Cardiac muscle cell (in vitro differentiated cells and primary cell): ENCODE measurements around the gene ACTG2. TPM values are rescaled to one million over a fixed set of nuclear protein-coding genes. Genes with fewer than 3 reads are reported as not detected.

ENCODE experiments used
- DNase-seq, 2 donors: peaks; one replicate each; pipeline versions ENCODE4 v3.0.0 to v3.0.0-alpha.2; 2010 to 2017; ENCODE audit warnings: low read depth in 1 of 2, low spot score in 1 of 2
- H3K27ac ChIP-seq: fragments of 200-600 bp; sonication (generic); 2 replicates; pipeline ENCODE4 v1.5.1; 2016
- H3K27me3 ChIP-seq: fragments of 200-600 bp; sonication (generic); 2 replicates; pipeline ENCODE4 v1.6.0; 2016; ENCODE audit warnings: control low read depth
- H3K36me3 ChIP-seq: fragments of 200-600 bp; sonication (generic); 2 replicates; pipeline ENCODE4 v1.5.1; 2016; ENCODE audit warnings: control low read depth
- H3K4me1 ChIP-seq: fragments of 200-600 bp; sonication (generic); 2 replicates; pipeline ENCODE4 v1.8.1; 2017; ENCODE audit warnings: low read depth, mild to moderate bottlenecking, mixed run types
- H3K4me3 ChIP-seq: fragments of 200-600 bp; sonication (generic); 2 replicates; pipeline ENCODE4 v1.5.1; 2016; ENCODE audit warnings: mild to moderate bottlenecking
- H3K9me3 ChIP-seq: fragments of 200-600 bp; sonication (generic); 2 replicates; pipeline ENCODE4 v1.5.1; 2017; ENCODE audit warnings: low read depth, mild to moderate bottlenecking, control low read depth
- polyA plus RNA-seq: library from polyadenylated mRNA; unstranded; fragments of >200 nt; fragmentation: Nextera tagmentation; extraction: Ambion mirVana; gene quantifications from 2 replicates; pipeline ENCODE4 v1.2.1, GENCODE V29; 2016
- total RNA-seq: library from RNA; depleted of rRNA; stranded (reverse); fragments of >200 nt; gene quantifications from 2 replicates; pipeline ENCODE4 v1.2.3, GENCODE V29; 2016
- TF ChIP-seq, protein P1 (sequence below): IDR thresholded peaks from 2 replicates; pipeline ENCODE4 v1.5.1; 2012; ENCODE audit warnings: low read depth, mild to moderate bottlenecking, low read length

Gene ACTG2
- total and polyA plus RNA-seq, 2 experiments from 2014 or later, result 0.42 to 6.9 TPM

DNA sequence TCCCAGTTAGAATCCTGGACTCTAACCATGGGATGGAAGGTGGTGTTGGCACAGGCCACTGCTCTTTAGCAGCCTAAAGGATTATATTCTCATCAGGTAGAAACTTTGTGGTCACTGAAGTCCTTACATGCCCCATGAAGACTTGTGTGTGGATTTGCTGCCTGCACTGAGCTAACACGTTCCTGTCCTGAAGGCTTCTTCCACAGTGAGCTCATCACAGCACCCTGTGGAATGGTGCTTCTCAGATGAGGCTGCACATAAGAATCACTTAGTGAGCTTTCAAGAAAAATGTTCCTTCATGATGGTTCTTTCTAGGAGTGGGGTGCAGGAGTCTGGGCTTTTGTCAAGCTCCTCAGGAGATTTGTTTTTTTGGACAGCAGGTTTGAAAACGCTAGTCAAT, 37.3 kb upstream of the ACTG2 start:
- no peak overlapping the region for H3K4me3 ChIP-seq
- H3K36me3 ChIP-seq, result peaks cover 52% of the 10 kb centered on the region
- no peaks in the 10 kb centered on the region for H3K4me1 ChIP-seq
- TF ChIP-seq, protein P1, sequence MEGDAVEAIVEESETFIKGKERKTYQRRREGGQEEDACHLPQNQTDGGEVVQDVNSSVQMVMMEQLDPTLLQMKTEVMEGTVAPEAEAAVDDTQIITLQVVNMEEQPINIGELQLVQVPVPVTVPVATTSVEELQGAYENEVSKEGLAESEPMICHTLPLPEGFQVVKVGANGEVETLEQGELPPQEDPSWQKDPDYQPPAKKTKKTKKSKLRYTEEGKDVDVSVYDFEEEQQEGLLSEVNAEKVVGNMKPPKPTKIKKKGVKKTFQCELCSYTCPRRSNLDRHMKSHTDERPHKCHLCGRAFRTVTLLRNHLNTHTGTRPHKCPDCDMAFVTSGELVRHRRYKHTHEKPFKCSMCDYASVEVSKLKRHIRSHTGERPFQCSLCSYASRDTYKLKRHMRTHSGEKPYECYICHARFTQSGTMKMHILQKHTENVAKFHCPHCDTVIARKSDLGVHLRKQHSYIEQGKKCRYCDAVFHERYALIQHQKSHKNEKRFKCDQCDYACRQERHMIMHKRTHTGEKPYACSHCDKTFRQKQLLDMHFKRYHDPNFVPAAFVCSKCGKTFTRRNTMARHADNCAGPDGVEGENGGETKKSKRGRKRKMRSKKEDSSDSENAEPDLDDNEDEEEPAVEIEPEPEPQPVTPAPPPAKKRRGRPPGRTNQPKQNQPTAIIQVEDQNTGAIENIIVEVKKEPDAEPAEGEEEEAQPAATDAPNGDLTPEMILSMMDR, result no peak
- no peaks in the 10 kb centered on the region for H3K27me3 ChIP-seq
- DNase-seq, result no peak
- no peak overlapping the region for H3K27ac ChIP-seq
- H3K9me3 ChIP-seq, result no peaks in the 10 kb centered on the region

GRCh38 chr2:73856214-73856613, 36.6 kb upstream of the ACTG2 start:
- Histone ChIP-seq H3K4me1 (no peaks in the 10 kb centered on the region), H3K27me3 (no peaks in the 10 kb centered on the region), H3K36me3 (peaks cover 52% of the 10 kb centered on the region), H3K4me3 (no peak overlapping the region), H3K9me3 (no peaks in the 10 kb centered on the region), H3K27ac (no peak overlapping the region)
- peak in 1 of 2 donors; percentile 44 for DNase-seq
- TF ChIP-seq, protein P1, result no peak

DNA sequence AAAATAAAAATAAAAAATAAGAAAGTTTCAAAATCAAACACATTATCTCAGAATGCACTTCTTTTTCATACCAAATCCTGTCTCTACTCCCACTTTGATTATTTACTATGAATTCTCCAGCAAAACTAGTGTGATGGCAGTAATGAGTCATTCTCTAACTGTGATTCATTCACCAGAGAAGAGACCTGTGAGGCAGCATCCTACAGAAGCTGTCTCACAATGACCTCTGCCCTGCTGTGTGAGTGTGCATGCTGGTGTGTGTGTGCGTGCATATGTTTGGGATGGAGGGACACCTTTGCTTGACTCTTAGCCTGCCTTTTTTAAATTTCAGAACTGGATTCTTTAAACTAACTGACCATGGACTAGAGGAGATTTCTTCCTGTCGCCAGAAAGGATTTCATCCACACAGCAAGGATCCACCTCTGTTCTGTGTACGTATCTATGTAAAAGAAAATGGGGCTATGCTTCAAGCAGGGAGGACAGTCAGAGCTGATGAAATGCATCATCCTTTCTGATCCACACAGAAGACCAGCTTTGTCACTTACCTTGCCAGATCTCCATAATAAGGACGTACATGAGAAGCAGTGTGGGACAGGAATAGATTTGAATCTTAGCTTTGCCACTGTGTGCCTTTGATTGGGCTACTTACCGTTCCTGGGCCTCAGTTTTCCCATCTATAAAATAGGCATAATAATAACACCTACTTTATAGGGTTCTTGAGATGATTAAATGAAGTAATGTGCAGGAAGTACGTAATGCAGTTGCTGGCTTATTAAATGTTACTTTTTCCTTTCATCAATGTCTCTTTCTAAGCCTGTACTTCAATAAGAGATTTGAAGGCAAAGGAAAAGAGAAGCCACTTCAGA, 32.9 kb upstream of the ACTG2 start:
- Histone ChIP-seq H3K4me1 (no peaks in the 10 kb centered on the region), H3K27ac (no peak overlapping the region), H3K4me3 (no peak overlapping the region), H3K36me3 (peaks cover 49% of the 10 kb centered on the region), H3K27me3 (no peaks in the 10 kb centered on the region), H3K9me3 (no peaks in the 10 kb centered on the region)
- peak in 1 of 2 donors; percentile 59 for DNase-seq
- TF ChIP-seq, protein P1, result no peak

- DNase-seq, result no peak
- no peaks in the 10 kb centered on the region for H3K9me3 ChIP-seq
- no peaks in the 10 kb centered on the region for H3K27me3 ChIP-seq
- no peak overlapping the region for H3K27ac ChIP-seq
- peaks cover 47% of the 10 kb centered on the region for H3K36me3 ChIP-seq
- TF ChIP-seq, protein P1, result no peak
- no peaks in the 10 kb centered on the region for H3K4me1 ChIP-seq
- H3K4me3 ChIP-seq, result no peak overlapping the region
Measured at GRCh38 chr2:73862987-73863386, 29.8 kb upstream of the ACTG2 start.

- Histone ChIP-seq H3K4me1 (no peaks in the 10 kb centered on the region), H3K36me3 (peaks cover 17% of the 10 kb centered on the region), H3K27me3 (no peaks in the 10 kb centered on the region), H3K9me3 (no peaks in the 10 kb centered on the region), H3K27ac (no peak overlapping the region), H3K4me3 (no peak overlapping the region)
- TF ChIP-seq, protein P1, result no peak
- no peak for DNase-seq
Measured at GRCh38 chr2:73868204-73868978, 24.4 kb upstream of the ACTG2 start.
